Neural cell (in vitro differentiated cells): ENCODE data around the gene H6PD. TPM values are rescaled to one million over a fixed set of nuclear protein-coding genes. Genes with fewer than 3 reads are reported as not detected.

Experiments
- H2AFZ ChIP-seq: fragments of 200-600, 300-800 bp; sonication (generic), shearing (Covaris generic); 2 replicates; pipeline ENCODE4 v1.6.0; 2014; ENCODE audit warnings: low read depth, mild to moderate bottlenecking, antibody characterized with exemption, low read length, moderate library complexity
- H3F3A ChIP-seq: fragments of 200-600 bp; shearing (Covaris generic); 2 replicates; pipeline ENCODE4 v1.6.1; 2016; ENCODE audit warnings: mild to moderate bottlenecking, moderate library complexity, mixed read lengths, antibody characterized with exemption, low read length; ENCODE audit not compliant: insufficient read depth, poor library complexity, severe bottlenecking
- H3K27ac ChIP-seq: fragments of 200-600, 300-800 bp; sonication (generic), shearing (Covaris generic); 2 replicates; pipeline ENCODE4 v1.5.1; 2014; ENCODE audit warnings: mild to moderate bottlenecking, low read length, moderate library complexity
- H3K27me3 ChIP-seq: fragments of 300-800, 200-600 bp; sonication (generic), shearing (Covaris generic); 2 replicates; pipeline ENCODE4 v1.6.0; 2014; ENCODE audit warnings: mild to moderate bottlenecking, low read depth, low read length, moderate library complexity; ENCODE audit not compliant: insufficient read depth
- H3K36me3 ChIP-seq: fragments of 300-800, 200-600 bp; sonication (generic), shearing (Covaris generic); 2 replicates; pipeline ENCODE4 v1.5.1; 2014; ENCODE audit warnings: mild to moderate bottlenecking, antibody characterized with exemption, low read length, moderate library complexity; ENCODE audit not compliant: insufficient read depth
- H3K4me2 ChIP-seq: fragments of 300-800, 200-600 bp; sonication (generic), shearing (Covaris generic); 2 replicates; pipeline ENCODE4 v1.6.0; 2014; ENCODE audit warnings: mild to moderate bottlenecking, low read length
- H3K4me3 ChIP-seq: fragments of 300-800, 200-600 bp; sonication (generic), shearing (Covaris generic); 2 replicates; pipeline ENCODE4 v1.5.1; 2014; ENCODE audit warnings: mild to moderate bottlenecking, low read length, moderate library complexity
- H3K79me2 ChIP-seq: fragments of 200-600 bp; shearing (Covaris generic); replicated peaks from 2 replicates; pipeline ENCODE4 v1.6.0; 2014; ENCODE audit warnings: mild to moderate bottlenecking, low read length, moderate library complexity; ENCODE audit not compliant: insufficient read depth
- H3K9ac ChIP-seq: fragments of 300-800, 200-600 bp; sonication (generic), shearing (Covaris generic); 2 replicates; pipeline ENCODE4 v1.6.1; 2016; ENCODE audit warnings: mild to moderate bottlenecking, low read length, mixed read lengths
- H3K9me2 ChIP-seq: fragments of 200-600 bp; shearing (Covaris generic); 2 replicates; pipeline ENCODE4 v1.6.1; 2016; ENCODE audit warnings: mild to moderate bottlenecking, low read length, mixed read lengths; ENCODE audit not compliant: insufficient read depth
- H3K9me3 ChIP-seq: fragments of 200-600, 300-800 bp; sonication (generic), shearing (Covaris generic); 2 replicates; pipeline ENCODE4 v1.6.1; 2016; ENCODE audit warnings: mild to moderate bottlenecking, mixed run types, low read length, moderate library complexity, mixed read lengths
- H4K20me1 ChIP-seq: fragments of 200-600 bp; shearing (Covaris generic); 2 replicates; pipeline ENCODE4 v1.6.1; 2016; ENCODE audit warnings: mild to moderate bottlenecking, mixed run types; ENCODE audit not compliant: insufficient read depth
- CTCF ChIP-seq: fragments of 450-650 bp; IDR thresholded peaks from 2 replicates; pipeline ENCODE4 v1.5.1; 2014; ENCODE audit warnings: antibody characterized with exemption, mild to moderate bottlenecking, moderate library complexity; ENCODE audit not compliant: poor library complexity, severe bottlenecking
- EP300 ChIP-seq: fragments of 450-650 bp; conservative IDR thresholded peaks from 2 replicates; pipeline ENCODE4 v1.6.1; 2014; ENCODE audit warnings: antibody characterized with exemption, mild to moderate bottlenecking, moderate library complexity; ENCODE audit not compliant: poor library complexity, severe bottlenecking
- EZH2 ChIP-seq: fragments of 200-600, 300-800 bp; shearing (Covaris generic), sonication (generic); IDR thresholded peaks from 2 replicates; pipeline ENCODE4 v1.6.1; 2014; ENCODE audit warnings: antibody characterized with exemption, low read length, borderline replicate concordance, mild to moderate bottlenecking; ENCODE audit not compliant: insufficient read depth, poor library complexity, severe bottlenecking
- MXI1 ChIP-seq: fragments of 450-650 bp; conservative IDR thresholded peaks from 2 replicates; pipeline ENCODE4 v1.6.1; 2014; ENCODE audit warnings: antibody characterized with exemption, mild to moderate bottlenecking; ENCODE audit not compliant: poor library complexity, severe bottlenecking
- POLR2AphosphoS5 ChIP-seq: IDR thresholded peaks from 2 replicates; pipeline ENCODE4 v1.6.1; 2012
- RAD21 ChIP-seq: fragments of 450-650 bp; conservative IDR thresholded peaks from 2 replicates; pipeline ENCODE4 v1.6.1; 2014; ENCODE audit warnings: antibody characterized with exemption, mild to moderate bottlenecking, moderate library complexity
- REST ChIP-seq: IDR thresholded peaks from 2 replicates; pipeline ENCODE4 v1.6.1; 2012; ENCODE audit warnings: borderline replicate concordance
- SMC3 ChIP-seq: fragments of 450-650 bp; conservative IDR thresholded peaks from 2 replicates; pipeline ENCODE4 v1.6.1; 2014; ENCODE audit warnings: antibody characterized with exemption, mild to moderate bottlenecking, moderate library complexity; ENCODE audit not compliant: poor library complexity
- TAF1 ChIP-seq: IDR thresholded peaks from 2 replicates; pipeline ENCODE4 v1.6.1; 2012; ENCODE audit warnings: low read depth
- polyA plus RNA-seq: library from polyadenylated mRNA; depleted of rRNA; stranded (reverse); fragments of >200 nt; gene quantifications from 2 replicates; pipeline ENCODE4 v1.2.3, GENCODE V29; 2014

Gene H6PD
- polyA plus RNA-seq, 1 donor from 2014 or later: 4.6 TPM

GRCh38 chr1:9311029-9311428 lies 76.5 kb downstream of the H6PD start:
- Histone ChIP-seq H3K4me2 (no peak overlapping the region), H3K27ac (no peak overlapping the region), H3K79me2 (no peaks in the 10 kb centered on the region), H4K20me1 (no peaks in the 10 kb centered on the region), H3K4me3 (no peak overlapping the region), H3K9me2 (no peaks in the 10 kb centered on the region), H3K9ac (no peak overlapping the region), H3F3A (no peaks in the 10 kb centered on the region), H3K36me3 (no peaks in the 10 kb centered on the region), H3K27me3 (no peaks in the 10 kb centered on the region), H2AFZ (no peak overlapping the region), H3K9me3 (no peaks in the 10 kb centered on the region)
- TF ChIP-seq POLR2AphosphoS5 (no peak), MXI1 (no peak), EP300 (no peak), CTCF (no peak), TAF1 (no peak), RAD21 (no peak), REST (no peak), EZH2 (no peak), SMC3 (no peak)

- H4K20me1 ChIP-seq: no peaks in the 10 kb centered on the region
- no peak overlapping the region for H3K4me2 ChIP-seq
- no peaks in the 10 kb centered on the region for H3K9me2 ChIP-seq
- no peak overlapping the region for H3K4me3 ChIP-seq
- no peaks in the 10 kb centered on the region for H3K9me3 ChIP-seq
- no peaks in the 10 kb centered on the region for H3K79me2 ChIP-seq
- H3K27me3 ChIP-seq: no peaks in the 10 kb centered on the region
- H3K27ac ChIP-seq: no peak overlapping the region
- H2AFZ ChIP-seq: no peak overlapping the region
- no peak overlapping the region for H3K9ac ChIP-seq
- H3K36me3 ChIP-seq: no peaks in the 10 kb centered on the region
- TF ChIP-seq POLR2AphosphoS5: no peak
- no peaks in the 10 kb centered on the region for H3F3A ChIP-seq
Observed at GRCh38 chr1:9311479-9311878, 76.9 kb downstream of the H6PD start.

- Histone ChIP-seq H3K27ac (no peak overlapping the region), H3F3A (no peaks in the 10 kb centered on the region), H3K4me2 (no peak overlapping the region), H3K4me3 (no peak overlapping the region), H3K9me2 (no peaks in the 10 kb centered on the region), H3K27me3 (no peaks in the 10 kb centered on the region), H3K9ac (no peak overlapping the region), H2AFZ (no peak overlapping the region), H3K9me3 (no peaks in the 10 kb centered on the region), H4K20me1 (no peaks in the 10 kb centered on the region), H3K36me3 (no peaks in the 10 kb centered on the region), H3K79me2 (no peaks in the 10 kb centered on the region)
- TF ChIP-seq RAD21: no peak
- no peak for TF ChIP-seq REST
- no peak for TF ChIP-seq POLR2AphosphoS5
- no peak for TF ChIP-seq EZH2
- TF ChIP-seq SMC3: no peak
- TF ChIP-seq MXI1: no peak
- TF ChIP-seq EP300: no peak
- TF ChIP-seq CTCF: no peak
- TF ChIP-seq TAF1: no peak
Observed at GRCh38 chr1:9312168-9312720, 77.7 kb downstream of the H6PD start.
